Measurements from ENCODE around the gene PLEKHA1. TPM values are rescaled to one million over a fixed set of nuclear protein-coding genes. Genes with fewer than 3 reads are reported as not detected.

The PLEKHA1 gene
- total and polyA plus RNA-seq, 4 donors = 15.9 to 29.2 (median 22.9) TPM

- Histone ChIP-seq H3K36me3 (ENCODE audit: control insufficient read depth in 4 of 4, insufficient read depth in 3 of 4, low read depth in 1 of 4, low read length in 3 of 4) (no peaks in the 10 kb centered on the region), H3K9ac (ENCODE audit: low read depth in 1 of 2, low read length in 2 of 2) (no peak overlapping the region), H3K27me3 (ENCODE audit: control insufficient read depth in 4 of 4, insufficient read depth in 4 of 4, low read length in 3 of 4) (no peaks in the 10 kb centered on the region), H3K27ac (ENCODE audit: low read depth in 1 of 2, low read length in 2 of 2) (no peak overlapping the region), H3K4me3 (ENCODE audit: low read depth in 1 of 3, low read length in 3 of 3) (no peak overlapping the region), H3K4me1 (ENCODE audit: control insufficient read depth in 4 of 4, insufficient read depth in 4 of 4, low read length in 3 of 4) (peaks cover 0 to 2% (median under 1%) of the 10 kb centered on the region in 4 donors), H3K9me3 (ENCODE audit: control insufficient read depth in 4 of 4, low read length in 3 of 4) (no peaks in the 10 kb centered on the region)
- TF ChIP-seq, protein P1, sequence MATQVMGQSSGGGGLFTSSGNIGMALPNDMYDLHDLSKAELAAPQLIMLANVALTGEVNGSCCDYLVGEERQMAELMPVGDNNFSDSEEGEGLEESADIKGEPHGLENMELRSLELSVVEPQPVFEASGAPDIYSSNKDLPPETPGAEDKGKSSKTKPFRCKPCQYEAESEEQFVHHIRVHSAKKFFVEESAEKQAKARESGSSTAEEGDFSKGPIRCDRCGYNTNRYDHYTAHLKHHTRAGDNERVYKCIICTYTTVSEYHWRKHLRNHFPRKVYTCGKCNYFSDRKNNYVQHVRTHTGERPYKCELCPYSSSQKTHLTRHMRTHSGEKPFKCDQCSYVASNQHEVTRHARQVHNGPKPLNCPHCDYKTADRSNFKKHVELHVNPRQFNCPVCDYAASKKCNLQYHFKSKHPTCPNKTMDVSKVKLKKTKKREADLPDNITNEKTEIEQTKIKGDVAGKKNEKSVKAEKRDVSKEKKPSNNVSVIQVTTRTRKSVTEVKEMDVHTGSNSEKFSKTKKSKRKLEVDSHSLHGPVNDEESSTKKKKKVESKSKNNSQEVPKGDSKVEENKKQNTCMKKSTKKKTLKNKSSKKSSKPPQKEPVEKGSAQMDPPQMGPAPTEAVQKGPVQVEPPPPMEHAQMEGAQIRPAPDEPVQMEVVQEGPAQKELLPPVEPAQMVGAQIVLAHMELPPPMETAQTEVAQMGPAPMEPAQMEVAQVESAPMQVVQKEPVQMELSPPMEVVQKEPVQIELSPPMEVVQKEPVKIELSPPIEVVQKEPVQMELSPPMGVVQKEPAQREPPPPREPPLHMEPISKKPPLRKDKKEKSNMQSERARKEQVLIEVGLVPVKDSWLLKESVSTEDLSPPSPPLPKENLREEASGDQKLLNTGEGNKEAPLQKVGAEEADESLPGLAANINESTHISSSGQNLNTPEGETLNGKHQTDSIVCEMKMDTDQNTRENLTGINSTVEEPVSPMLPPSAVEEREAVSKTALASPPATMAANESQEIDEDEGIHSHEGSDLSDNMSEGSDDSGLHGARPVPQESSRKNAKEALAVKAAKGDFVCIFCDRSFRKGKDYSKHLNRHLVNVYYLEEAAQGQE (IDR thresholded peaks at IDR 0.05) = no peak
- TF ChIP-seq ATF3 (IDR thresholded peaks at IDR 0.05) (no peak), JUND (IDR thresholded peaks at IDR 0.05) (no peak), RAD21 (IDR thresholded peaks at IDR 0.05) (no peak), GABPA (IDR thresholded peaks at IDR 0.05 in 1 of 2, conservative IDR thresholded peaks at IDR 0.05 in 1 of 2) (no peak), HNF4A (conservative IDR thresholded peaks at IDR 0.05) (no peak), CTCF (IDR thresholded peaks at IDR 0.05; ENCODE audit: low read depth, low read length, missing input control) (no peak), RXRA (IDR thresholded peaks at IDR 0.05) (no peak), FOXA1 (IDR thresholded peaks at IDR 0.05) (no peak), SP1 (IDR thresholded peaks at IDR 0.05) (no peak), FOXA2 (IDR thresholded peaks at IDR 0.05) (no peak), NR2F2 (IDR thresholded peaks at IDR 0.05) (no peak), TAF1 (conservative IDR thresholded peaks at IDR 0.05) (no peak), EGR1 (IDR thresholded peaks at IDR 0.05; ENCODE audit: low read depth in 2 of 2) (no peak)
- TF ChIP-seq, protein P2, sequence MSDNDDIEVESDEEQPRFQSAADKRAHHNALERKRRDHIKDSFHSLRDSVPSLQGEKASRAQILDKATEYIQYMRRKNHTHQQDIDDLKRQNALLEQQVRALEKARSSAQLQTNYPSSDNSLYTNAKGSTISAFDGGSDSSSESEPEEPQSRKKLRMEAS (IDR thresholded peaks at IDR 0.05) = no peak
- TF ChIP-seq, protein P3, sequence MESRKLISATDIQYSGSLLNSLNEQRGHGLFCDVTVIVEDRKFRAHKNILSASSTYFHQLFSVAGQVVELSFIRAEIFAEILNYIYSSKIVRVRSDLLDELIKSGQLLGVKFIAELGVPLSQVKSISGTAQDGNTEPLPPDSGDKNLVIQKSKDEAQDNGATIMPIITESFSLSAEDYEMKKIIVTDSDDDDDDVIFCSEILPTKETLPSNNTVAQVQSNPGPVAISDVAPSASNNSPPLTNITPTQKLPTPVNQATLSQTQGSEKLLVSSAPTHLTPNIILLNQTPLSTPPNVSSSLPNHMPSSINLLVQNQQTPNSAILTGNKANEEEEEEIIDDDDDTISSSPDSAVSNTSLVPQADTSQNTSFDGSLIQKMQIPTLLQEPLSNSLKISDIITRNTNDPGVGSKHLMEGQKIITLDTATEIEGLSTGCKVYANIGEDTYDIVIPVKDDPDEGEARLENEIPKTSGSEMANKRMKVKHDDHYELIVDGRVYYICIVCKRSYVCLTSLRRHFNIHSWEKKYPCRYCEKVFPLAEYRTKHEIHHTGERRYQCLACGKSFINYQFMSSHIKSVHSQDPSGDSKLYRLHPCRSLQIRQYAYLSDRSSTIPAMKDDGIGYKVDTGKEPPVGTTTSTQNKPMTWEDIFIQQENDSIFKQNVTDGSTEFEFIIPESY (IDR thresholded peaks at IDR 0.05) = no peak
- 96% methylated on average over 8 of the region's 8 CpGs for WGBS
- DNase-seq (ENCODE audit: low spot score) = no peak
These were observed 27.2 kb upstream of the PLEKHA1 start for GRCh38 chr10:122347170-122347841.

Data from liver (tissue), 9 donors.